ENCODE measurements around the gene ANKRD33B. TPM values are rescaled to one million over a fixed set of nuclear protein-coding genes. Genes with fewer than 3 reads are reported as not detected.

Gene ANKRD33B
- total and polyA plus RNA-seq, 2 of the 8 experiments (the other 6 are each of a cell fraction or from before 2014, with no cell fraction given): 6.9 to 20.6 TPM

DNA sequence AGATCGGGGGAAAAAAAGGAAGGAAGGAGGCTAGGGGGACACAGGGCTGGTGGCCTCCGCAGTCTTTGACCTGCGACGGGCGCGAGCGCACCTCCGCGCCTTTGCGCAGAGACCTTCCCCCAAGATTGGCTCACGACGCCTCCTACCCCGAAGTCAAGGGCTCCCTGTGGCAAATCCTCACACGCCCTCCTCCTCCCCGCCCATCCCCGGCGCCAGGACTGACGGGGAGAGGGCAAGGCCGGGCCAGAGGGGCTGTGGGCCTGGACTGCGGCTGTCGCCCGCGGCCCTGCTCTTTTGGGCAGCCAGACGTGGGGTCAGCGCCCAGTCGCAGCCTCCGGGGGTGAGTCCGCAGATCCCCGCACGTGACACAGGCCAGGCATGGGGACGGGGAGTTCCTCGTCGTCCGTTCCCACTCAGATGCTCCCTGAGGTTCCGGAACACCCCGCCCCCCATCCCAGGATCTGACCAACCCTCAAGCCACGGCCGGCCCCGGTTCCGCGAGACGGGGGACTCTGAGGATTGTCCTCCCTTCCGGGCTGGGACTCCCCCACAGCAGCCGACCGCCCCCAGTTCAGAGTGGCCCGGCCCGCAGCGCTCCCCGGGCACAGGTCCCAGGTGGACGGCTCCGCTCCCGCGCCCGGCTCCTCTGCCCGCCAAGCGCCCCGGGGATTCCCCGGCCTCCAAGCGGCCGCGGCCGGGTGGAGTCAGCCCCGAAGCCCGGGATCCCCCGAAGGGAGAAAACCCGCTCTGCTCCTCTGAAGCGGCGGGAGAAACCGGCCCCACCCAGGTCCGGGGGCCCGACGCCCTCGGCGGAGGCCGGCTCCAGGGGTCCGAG is 543 bp upstream of the ANKRD33B start (continued):
- TF ChIP-seq, protein P1, sequence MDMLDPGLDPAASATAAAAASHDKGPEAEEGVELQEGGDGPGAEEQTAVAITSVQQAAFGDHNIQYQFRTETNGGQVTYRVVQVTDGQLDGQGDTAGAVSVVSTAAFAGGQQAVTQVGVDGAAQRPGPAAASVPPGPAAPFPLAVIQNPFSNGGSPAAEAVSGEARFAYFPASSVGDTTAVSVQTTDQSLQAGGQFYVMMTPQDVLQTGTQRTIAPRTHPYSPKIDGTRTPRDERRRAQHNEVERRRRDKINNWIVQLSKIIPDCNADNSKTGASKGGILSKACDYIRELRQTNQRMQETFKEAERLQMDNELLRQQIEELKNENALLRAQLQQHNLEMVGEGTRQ (IDR thresholded peaks at IDR 0.05; ENCODE audit: low read length): no peak
- 0 out of 2 replicates have a peak, but pooled peaks have one; percentile 3 for TF ChIP-seq BACH1 (IDR thresholded peaks at IDR 0.05; ENCODE audit: low read length)
- TF ChIP-seq, protein P2, sequence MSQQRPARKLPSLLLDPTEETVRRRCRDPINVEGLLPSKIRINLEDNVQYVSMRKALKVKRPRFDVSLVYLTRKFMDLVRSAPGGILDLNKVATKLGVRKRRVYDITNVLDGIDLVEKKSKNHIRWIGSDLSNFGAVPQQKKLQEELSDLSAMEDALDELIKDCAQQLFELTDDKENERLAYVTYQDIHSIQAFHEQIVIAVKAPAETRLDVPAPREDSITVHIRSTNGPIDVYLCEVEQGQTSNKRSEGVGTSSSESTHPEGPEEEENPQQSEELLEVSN (IDR thresholded peaks at IDR 0.05): peak; percentile 88
- TF ChIP-seq SIN3A (conservative IDR thresholded peaks at IDR 0.05 in 1 of 2, IDR thresholded peaks at IDR 0.05 in 1 of 2; ENCODE audit: low read depth in 1 of 2, low read length in 2 of 2): no peak
- TF ChIP-seq BCL11A (IDR thresholded peaks at IDR 0.05; ENCODE audit: low read depth in 2 of 2, low read length in 2 of 2): no peak
- TF ChIP-seq GTF2F1 (IDR thresholded peaks at IDR 0.05; ENCODE audit: borderline replicate concordance, low read depth, low read length): no peak
- no peak; a peak in 1 of 4 replicates for TF ChIP-seq HDAC2 (IDR thresholded peaks at IDR 0.05; ENCODE audit: borderline replicate concordance in 1 of 2, low read depth in 2 of 2, low read length in 2 of 2)
- TF ChIP-seq MAFK (IDR thresholded peaks at IDR 0.05; ENCODE audit: low read depth, low read length): no peak
- TF ChIP-seq EZH2 (IDR thresholded peaks at IDR 0.05; ENCODE audit: low read depth, low read length, severe bottlenecking): no peak
